Bronchial epithelial cell (primary cell): ENCODE data around the gene RPGRIP1L. TPM values are rescaled to one million over a fixed set of nuclear protein-coding genes. Genes with fewer than 3 reads are reported as not detected.

Source experiments
- DNase-seq: peaks from one replicate; pipeline ENCODE4 v3.0.0-alpha.2; 2010; ENCODE audit warnings: low read depth
- FAIRE-seq: peaks from 2 replicates; lab custom pipeline; 2011; peaks lifted over from hg19 to GRCh38; lab: Jason Lieb, UNC
- H3K27me3 ChIP-seq: 2 replicates; pipeline ENCODE4 v1.5.1; 2011; ENCODE audit warnings: low read length; ENCODE audit not compliant: control insufficient read depth, insufficient read depth
- H3K36me3 ChIP-seq: 2 replicates; pipeline ENCODE4 v1.5.1; 2011; ENCODE audit warnings: low read length; ENCODE audit not compliant: control insufficient read depth, insufficient read depth
- H3K4me3 ChIP-seq: 2 replicates; pipeline ENCODE4 v1.5.1; 2011; ENCODE audit warnings: mild to moderate bottlenecking, low read depth, low read length, control low read depth
- total RNA-seq: library from RNA; depleted of rRNA; stranded (reverse); fragments of >200 nt; gene quantifications from 2 replicates; pipeline ENCODE4 v1.2.1, GENCODE V29; 2014
- TF ChIP-seq, protein P1 (sequence below): IDR thresholded peaks from 2 replicates; pipeline ENCODE4 v1.5.1; 2011; ENCODE audit warnings: mild to moderate bottlenecking, moderate library complexity, low read length, control low read depth, inconsistent platforms; ENCODE audit not compliant: insufficient read depth, severe bottlenecking

The RPGRIP1L gene
- total RNA-seq, 1 donor from 2014 or later, result 2.9 TPM

DNA sequence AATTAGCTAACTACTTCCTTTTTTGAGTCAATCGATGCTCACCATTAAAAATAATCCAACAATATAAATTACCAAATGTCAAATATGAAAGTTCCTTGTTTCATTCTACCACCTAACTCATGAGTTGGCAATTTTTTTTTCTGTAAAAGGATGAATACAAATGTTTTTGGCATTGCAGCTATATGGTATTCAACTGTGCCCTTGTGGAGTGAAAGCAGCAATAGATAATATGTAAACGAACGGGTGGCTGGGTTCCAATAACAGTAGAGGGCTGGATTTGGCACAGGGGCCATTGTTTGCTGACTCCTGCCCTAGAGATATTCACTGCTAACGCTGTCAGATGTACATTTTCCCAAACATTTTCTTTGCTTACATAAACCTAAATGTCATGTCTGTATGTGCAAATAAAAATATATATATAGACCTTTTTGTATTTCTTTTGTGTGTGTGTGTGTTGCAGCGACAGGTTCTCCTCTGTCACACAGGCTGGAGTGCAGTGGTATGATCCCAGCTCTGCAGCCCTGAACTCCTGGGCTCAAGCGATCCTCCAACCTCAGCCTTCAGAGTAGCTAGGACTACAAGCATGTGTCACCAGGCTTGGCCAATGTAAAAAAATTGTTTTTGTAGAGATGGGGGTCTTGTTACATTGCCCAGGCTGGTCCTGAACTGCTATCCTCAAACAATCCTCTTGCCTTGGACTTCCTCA is 73.9 kb downstream of the RPGRIP1L start:
- Histone ChIP-seq H3K36me3 (no peaks in the 10 kb centered on the region), H3K27me3 (no peaks in the 10 kb centered on the region), H3K4me3 (no peak overlapping the region)
- TF ChIP-seq, protein P1, sequence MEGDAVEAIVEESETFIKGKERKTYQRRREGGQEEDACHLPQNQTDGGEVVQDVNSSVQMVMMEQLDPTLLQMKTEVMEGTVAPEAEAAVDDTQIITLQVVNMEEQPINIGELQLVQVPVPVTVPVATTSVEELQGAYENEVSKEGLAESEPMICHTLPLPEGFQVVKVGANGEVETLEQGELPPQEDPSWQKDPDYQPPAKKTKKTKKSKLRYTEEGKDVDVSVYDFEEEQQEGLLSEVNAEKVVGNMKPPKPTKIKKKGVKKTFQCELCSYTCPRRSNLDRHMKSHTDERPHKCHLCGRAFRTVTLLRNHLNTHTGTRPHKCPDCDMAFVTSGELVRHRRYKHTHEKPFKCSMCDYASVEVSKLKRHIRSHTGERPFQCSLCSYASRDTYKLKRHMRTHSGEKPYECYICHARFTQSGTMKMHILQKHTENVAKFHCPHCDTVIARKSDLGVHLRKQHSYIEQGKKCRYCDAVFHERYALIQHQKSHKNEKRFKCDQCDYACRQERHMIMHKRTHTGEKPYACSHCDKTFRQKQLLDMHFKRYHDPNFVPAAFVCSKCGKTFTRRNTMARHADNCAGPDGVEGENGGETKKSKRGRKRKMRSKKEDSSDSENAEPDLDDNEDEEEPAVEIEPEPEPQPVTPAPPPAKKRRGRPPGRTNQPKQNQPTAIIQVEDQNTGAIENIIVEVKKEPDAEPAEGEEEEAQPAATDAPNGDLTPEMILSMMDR, result no peak
- FAIRE-seq (no peak), DNase-seq (no peak)

DNA sequence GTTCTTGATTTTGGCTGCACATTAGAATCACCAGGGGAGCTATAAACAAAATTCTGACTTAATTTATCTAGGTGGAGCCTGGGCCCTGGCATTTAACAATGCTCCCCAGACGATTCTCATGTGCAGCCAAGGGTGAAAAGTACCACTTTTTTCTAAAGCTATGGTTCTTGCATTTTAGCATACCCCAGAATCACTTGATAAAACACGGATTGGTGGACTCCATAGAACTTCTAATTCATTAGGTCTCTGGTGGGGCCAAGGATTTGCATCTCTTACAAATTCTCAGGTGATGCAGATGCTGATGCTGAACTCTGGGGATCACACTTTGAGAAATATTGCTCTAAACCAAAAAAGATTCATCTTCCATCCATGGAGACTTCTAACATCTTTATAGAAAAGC is 74.5 kb downstream of the RPGRIP1L start:
- Histone ChIP-seq H3K36me3 (no peaks in the 10 kb centered on the region), H3K27me3 (no peaks in the 10 kb centered on the region), H3K4me3 (no peak overlapping the region)
- FAIRE-seq (no peak), DNase-seq (no peak)
- TF ChIP-seq, protein P1, result no peak

DNA sequence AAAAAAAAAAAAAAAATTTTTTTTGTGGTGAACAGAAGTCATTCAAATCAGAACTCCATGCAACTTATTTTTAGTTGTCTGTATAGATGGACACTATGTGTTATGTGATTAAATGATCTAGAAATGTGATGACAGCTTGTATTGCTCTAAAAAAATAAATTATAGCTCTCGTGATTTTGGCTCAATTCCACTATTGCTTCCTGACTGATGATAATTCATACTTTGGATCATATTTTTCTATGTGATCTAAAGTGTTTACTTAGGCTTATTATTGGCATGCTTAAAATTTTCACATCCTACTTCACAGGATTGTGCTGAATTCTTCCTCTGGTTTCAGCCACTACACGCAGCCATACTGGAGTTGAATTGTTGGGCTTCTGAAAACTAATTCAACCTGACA is 76.8 kb downstream of the RPGRIP1L start:
- Histone ChIP-seq H3K4me3 (no peak overlapping the region), H3K27me3 (no peaks in the 10 kb centered on the region), H3K36me3 (no peaks in the 10 kb centered on the region)
- TF ChIP-seq, protein P1, result no peak
- FAIRE-seq (no peak), DNase-seq (no peak)

DNA sequence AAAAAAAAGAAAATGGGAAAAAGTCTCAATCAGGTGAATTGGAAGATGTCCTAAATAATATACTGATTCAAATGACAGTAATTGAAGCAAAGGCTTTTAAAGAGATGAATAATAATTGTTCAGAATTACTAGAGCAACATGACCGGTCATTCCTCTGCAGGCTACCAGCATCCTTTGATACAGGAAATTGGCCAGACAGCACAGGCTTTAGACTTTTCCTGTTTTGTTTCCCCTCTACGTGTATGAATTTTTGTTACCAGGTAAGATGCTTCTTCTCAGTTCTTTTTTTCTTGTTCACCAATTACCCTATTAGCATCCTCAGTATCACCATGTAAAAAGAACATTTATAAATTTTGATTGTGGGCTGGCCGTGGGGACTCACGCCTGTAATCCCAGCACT is 77.5 kb downstream of the RPGRIP1L start:
- no peak overlapping the region for H3K4me3 ChIP-seq
- no peak for FAIRE-seq
- TF ChIP-seq, protein P1, result no peak
- peak; percentile 5 for DNase-seq
- H3K27me3 ChIP-seq, result no peaks in the 10 kb centered on the region
- no peaks in the 10 kb centered on the region for H3K36me3 ChIP-seq

DNA sequence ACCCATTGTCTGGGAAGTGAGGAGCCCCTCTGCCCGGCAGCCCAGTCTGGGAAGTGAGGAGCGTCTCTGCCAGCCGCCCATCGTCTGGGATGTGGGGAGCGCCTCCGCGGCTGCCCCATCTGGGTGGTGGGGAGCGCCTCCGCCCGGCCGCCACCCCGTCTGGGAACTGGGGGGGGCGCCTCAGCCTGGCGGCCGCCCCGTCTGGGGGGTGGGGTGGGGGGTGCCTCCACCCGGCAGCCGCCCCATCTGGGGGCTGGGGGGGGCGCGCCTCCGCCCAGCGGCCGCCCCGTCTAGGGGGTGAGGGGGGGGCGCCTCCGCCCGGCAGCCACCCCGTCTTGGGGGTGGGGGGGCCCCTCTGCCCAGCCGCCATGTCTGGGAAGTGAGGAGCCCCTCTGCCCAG is 78.4 kb downstream of the RPGRIP1L start:
- DNase-seq (no peak), FAIRE-seq (no peak)
- Histone ChIP-seq H3K4me3 (no peak overlapping the region), H3K27me3 (no peaks in the 10 kb centered on the region), H3K36me3 (no peaks in the 10 kb centered on the region)
- TF ChIP-seq, protein P1, result no peak

DNA sequence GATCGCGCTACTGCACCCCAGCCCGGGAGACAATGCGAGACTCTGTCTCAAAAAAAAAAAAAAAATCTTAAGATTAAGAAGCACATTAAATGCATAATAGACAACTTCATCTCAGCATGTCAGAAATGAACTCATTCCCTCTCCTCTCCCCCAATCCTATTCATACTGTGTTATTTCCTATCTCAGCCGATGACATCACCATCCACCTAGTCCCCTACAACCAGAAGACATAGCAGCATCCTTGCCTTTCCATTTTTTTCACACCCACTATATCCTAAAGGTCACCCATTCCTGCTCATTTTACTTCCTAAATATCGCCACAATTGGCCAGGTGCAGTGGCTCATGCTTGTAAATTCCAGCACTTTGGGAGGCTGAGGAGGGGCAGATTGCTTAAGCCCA is 81.3 kb downstream of the RPGRIP1L start:
- H3K27me3 ChIP-seq, result no peaks in the 10 kb centered on the region
- H3K36me3 ChIP-seq, result no peaks in the 10 kb centered on the region
- FAIRE-seq (no peak), DNase-seq (no peak)
- no peak overlapping the region for H3K4me3 ChIP-seq
- TF ChIP-seq, protein P1, result no peak
